ENCODE data around the gene APEH.

GRCh38 chr3:49657208-49657915 lies 16.8 kb upstream of the APEH start:
- no peak for TF ChIP-seq EZH2phosphoT487 (conservative IDR thresholded peaks at IDR 0.05; ENCODE audit: low read length)
- TF ChIP-seq CTCF (IDR thresholded peaks at IDR 0.05; ENCODE audit: insufficient read depth, low read length, poor library complexity, severe bottlenecking): no peak
